ENCODE data around the gene PRRX2.

GRCh38 chr9:129740666-129741464, 75.4 kb downstream of the PRRX2 start:
- TF ChIP-seq EZH2 (IDR thresholded peaks at IDR 0.05; ENCODE audit: borderline replicate concordance, low read length): no peak
- TF ChIP-seq CTCF (IDR thresholded peaks at IDR 0.05; ENCODE audit: low read length): no peak

Measured in OCI-LY1 (cell line).